HG03521 (cell line): ENCODE data around the gene LDHAL6B.

ENCODE experiments used
- ATAC-seq: cut with Tn5 transposase; IDR thresholded peaks from one replicate; pipeline ENCODE4 v1.9.1; 2021; ENCODE audit warnings: mild to moderate bottlenecking, moderate library complexity; ENCODE audit not compliant: unreplicated experiment

The LDHAL6B gene

DNA sequence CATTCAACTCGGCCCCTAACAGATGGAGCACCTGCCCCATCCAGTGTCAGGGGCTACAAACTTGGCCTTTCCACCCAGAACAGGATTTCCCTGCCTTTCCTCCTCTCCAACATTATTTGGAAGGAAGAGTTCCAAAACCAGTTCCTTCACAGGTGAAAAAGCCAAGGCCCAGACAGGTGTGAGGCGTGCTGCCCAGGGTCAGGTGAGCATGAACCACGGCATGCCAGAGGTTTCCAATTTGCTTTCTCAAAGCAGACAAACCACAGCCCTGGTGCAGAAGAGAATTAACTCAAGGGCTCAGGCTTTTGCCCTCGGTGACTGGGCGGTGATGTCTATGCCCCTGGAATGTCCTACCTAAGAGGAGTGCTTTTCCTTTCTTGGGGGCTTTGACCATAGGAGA is 43.2 kb downstream of the LDHAL6B start:
- ATAC-seq = no peak

DNA sequence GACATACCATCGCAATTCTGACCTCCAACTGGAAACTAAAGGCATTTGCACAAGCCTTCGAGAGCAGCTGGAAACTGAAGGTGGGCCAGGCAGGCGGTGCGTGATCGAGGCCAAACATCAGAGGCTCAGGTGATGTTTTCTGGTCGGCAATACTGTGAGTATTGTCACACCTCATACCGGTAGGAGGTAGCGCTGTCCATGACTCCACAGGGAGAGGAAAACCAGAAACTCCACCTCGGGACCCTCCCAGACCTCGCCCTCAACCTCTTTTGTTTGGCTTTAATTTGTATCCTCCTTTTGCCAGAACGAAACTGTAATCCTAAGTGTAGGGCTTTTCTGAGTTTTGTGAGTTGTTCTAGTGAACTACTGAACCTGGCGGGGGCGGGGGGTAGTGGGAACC is 43.6 kb downstream of the LDHAL6B start:
- no peak for ATAC-seq

DNA sequence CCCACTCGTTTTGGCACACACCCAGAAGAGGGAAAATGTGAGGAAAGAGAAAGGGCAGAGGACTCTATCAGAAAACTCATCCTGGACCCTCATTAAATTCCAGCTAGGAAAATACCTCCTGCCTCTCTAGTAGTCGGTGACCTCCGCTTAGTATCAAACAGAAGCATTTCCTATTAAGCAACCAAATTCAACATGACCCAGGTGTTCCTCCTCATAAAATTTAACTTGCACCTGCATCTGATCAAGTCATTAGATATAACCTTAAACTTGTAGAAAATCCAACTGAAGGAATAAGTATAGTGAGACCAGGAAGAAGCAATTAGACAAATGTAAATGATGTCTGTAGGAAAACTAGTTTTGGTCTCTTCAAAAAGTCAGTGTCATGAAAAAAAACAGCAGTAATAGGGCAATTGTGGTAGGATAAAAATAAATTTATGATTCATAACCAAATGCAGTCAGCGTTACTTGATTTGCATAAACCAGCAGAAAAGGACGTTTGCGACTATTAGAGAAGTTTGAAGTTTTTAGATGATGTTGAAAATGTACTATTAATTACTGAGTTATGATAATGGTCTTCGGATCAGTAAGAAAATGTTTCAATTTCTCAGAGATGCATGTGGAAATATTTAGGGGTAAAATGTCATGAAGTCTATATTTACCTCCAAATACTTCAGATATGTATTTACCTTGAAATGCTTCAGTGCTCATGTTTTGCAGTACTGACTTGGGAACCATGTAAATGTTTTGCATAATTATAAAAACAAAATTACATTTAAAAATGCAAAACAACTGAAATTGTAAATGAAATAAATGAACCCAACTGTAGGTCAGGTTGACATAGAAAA is 44.6 kb downstream of the LDHAL6B start:
- peak; percentile 50 for ATAC-seq

DNA sequence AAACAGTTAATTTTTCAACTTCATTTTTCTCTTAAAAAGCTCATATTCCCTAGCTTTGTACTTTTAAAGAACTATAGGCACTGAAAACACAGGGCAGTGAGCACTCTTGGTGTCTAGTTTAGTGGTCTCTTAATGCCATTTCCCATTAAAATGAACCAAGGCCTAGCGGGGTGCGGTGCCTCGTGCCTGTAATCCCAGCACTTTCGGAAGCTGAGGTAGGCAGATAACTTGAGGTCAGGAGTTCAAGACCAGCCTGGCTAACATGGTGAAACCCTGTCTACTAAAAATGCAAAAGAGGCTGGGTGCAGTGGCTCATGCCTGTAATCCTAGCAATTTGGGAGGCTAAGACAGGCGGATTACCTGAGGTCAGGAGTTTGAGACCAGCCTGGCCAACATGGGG is 45.5 kb downstream of the LDHAL6B start:
- ATAC-seq = no peak

DNA sequence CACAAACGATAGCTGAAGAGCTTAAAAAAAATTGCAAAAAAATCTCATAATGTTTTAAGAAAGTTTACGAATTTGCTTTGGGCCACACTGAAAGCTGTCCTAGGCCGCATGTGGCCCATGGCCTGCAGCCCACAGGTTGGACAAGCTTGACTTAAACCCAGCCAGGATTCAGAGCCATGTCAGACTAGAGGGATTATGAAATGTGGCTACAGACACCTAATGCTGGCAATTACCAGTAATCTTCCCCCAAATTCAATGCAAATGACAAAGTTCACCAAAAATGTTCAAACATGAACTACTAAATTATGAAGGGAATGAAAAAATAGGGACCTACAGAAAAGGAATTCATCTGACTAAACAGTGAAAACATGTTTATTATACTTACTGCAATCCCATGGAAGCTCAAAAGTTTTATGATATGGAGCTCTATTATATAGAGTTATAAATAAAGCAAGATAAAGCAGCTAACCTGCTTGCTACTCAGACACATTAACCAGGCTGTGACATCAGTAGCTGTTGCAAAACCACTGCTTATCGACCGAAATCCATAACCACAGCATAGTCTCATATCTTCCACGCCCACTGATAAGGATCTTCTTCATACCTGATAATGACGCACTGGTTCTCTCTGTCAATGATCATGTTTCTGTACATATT is 49.2 kb downstream of the LDHAL6B start:
- no peak for ATAC-seq

DNA sequence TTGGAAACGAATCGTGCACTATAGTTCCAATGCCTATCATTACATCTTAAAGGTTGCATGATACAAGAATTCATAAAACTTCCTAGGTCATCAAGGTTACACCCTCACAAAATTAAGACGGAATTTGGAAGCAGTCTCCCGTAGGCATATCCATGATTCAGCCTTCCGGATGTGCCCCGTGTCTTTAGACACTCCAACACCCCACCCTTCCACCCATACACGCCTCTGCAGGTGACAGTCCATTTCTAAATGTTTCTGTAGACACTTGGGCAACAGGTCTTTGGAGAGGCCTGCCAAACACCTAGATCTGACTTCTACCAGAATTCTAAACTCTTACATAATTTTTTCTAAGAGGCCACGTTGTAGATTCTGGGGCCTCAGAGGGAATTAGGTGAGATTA is 49.8 kb downstream of the LDHAL6B start:
- no peak for ATAC-seq

DNA sequence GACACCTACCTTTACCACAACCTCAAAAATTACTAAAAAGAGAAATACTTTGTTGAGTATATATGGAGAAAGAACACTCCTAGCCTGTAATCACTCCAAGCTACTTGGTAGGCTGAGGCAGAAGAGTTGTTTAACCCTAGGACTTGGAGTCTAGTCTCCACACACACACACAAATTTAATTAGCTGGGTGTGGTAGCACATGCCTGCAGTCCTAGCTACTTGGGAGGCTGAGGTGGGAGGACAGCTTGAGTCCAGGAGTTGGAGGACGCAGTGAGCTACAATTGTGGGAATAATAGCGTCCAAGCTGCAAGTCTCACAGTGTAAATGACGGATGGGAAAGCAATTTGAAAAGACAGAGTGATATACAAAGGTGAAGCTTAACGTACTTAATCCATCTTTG is 50.5 kb downstream of the LDHAL6B start:
- ATAC-seq = no peak
